CD8-positive, alpha-beta memory T cell (primary cell): ENCODE measurements around the gene PSMB1. TPM values are rescaled to one million over a fixed set of nuclear protein-coding genes. Genes with fewer than 3 reads are reported as not detected.

Experiments used
- polyA plus RNA-seq: library from polyadenylated mRNA; unstranded; fragments of 300-500 nt; fragmentation: Illumina TruSeq; gene quantifications from one replicate; pipeline ENCODE4 v1.2.3, GENCODE V29; 2021
- total RNA-seq, 2 experiments: library from RNA; stranded (reverse); gene quantifications; one replicate each; pipeline ENCODE4 v1.2.3, GENCODE V29; 2021

Gene PSMB1
- total and polyA plus RNA-seq, 3 experiments from 2014 or later = 296 to 478 (median 298) TPM

Other genes with a start within 250 kb of the PSMB1 start
- 10 to 100 TPM; 19.1 to 20.9 TPM for gene FAM120B, start 246.5 kb downstream of the PSMB1 start, total RNA-seq
- gene FAM120B, start 246.5 kb downstream of the PSMB1 start, polyA plus RNA-seq = 29.8 TPM
- 10 to 100 TPM; 26.0 to 28.2 TPM for gene TBP, start 1.1 kb upstream of the PSMB1 start, total RNA-seq
- 23.0 TPM for gene TBP, start 1.1 kb upstream of the PSMB1 start, polyA plus RNA-seq
- 100 to 1,000 TPM; 155 to 158 TPM for gene PDCD2, start 31.3 kb upstream of the PSMB1 start, total RNA-seq
- gene PDCD2, start 31.3 kb upstream of the PSMB1 start, polyA plus RNA-seq = 115 TPM